H1 (cell line): Measurements from ENCODE around the gene FOXF1. TPM values are rescaled to one million over a fixed set of nuclear protein-coding genes. Genes with fewer than 3 reads are reported as not detected.

Experiments
- PHF8 ChIP-seq: fragments of 200-600 bp; sonication (generic); conservative IDR thresholded peaks from 2 replicates; pipeline ENCODE4 v1.7.1; 2012; ENCODE audit warnings: low read depth, mild to moderate bottlenecking, inconsistent platforms, low read length, moderate library complexity
- polyA plus RNA-seq, 7 experiments: library from polyadenylated mRNA; depleted of rRNA in 3 of 7; stranded (reverse) in 5 of 7; unstranded in 2 of 7; fragments of >200 nt in 5 of 7; fragments of 200-250 nt in 2 of 7; gene quantifications; 1 replicate in 5 of 7; 2 replicates in 1 of 7; 4 replicates in 1 of 7; pipeline versions ENCODE4 v1.2.1 to v1.2.3, GENCODE V29; 2011 to 2013; ENCODE audit warnings: missing spikeins in 2 of 7, mixed read lengths in 2 of 7
- total RNA-seq: library from RNA; stranded (reverse); fragmentation: NEBNext Ultra II Directional; extraction: Animal tissue kit (Norgen Biotek cat#: 25700); gene quantifications from 2 replicates; pipeline ENCODE4 v1.2.1, GENCODE V29; 2021
- TF ChIP-seq, protein P1 (sequence below): IDR thresholded peaks from 2 replicates; pipeline ENCODE4 v1.6.1; 2012; ENCODE audit warnings: inconsistent platforms

The FOXF1 gene
- total and polyA plus RNA-seq, 2 of the 8 experiments (the other 6 are each of a cell fraction or from before 2014, with no cell fraction given), result 0.02 TPM; not detected in 1

- no peak for TF ChIP-seq PHF8
- TF ChIP-seq, protein P1, sequence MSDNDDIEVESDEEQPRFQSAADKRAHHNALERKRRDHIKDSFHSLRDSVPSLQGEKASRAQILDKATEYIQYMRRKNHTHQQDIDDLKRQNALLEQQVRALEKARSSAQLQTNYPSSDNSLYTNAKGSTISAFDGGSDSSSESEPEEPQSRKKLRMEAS, result no peak
These were observed 20.2 kb downstream of the FOXF1 start (continued) for GRCh38 chr16:86530251-86531190.
